Epithelial cell of prostate (primary cell): ENCODE data around the gene NCLN.

Source experiments
- DNase-seq: peaks from one replicate; pipeline ENCODE4 v3.0.0-alpha.2; 2011; ENCODE audit warnings: low read depth, low spot score
- H3K27ac ChIP-seq: fragments of 450-650 bp; 2 replicates; pipeline ENCODE4 v1.5.1; 2017; ENCODE audit warnings: mild to moderate bottlenecking

NCLN gene

DNA sequence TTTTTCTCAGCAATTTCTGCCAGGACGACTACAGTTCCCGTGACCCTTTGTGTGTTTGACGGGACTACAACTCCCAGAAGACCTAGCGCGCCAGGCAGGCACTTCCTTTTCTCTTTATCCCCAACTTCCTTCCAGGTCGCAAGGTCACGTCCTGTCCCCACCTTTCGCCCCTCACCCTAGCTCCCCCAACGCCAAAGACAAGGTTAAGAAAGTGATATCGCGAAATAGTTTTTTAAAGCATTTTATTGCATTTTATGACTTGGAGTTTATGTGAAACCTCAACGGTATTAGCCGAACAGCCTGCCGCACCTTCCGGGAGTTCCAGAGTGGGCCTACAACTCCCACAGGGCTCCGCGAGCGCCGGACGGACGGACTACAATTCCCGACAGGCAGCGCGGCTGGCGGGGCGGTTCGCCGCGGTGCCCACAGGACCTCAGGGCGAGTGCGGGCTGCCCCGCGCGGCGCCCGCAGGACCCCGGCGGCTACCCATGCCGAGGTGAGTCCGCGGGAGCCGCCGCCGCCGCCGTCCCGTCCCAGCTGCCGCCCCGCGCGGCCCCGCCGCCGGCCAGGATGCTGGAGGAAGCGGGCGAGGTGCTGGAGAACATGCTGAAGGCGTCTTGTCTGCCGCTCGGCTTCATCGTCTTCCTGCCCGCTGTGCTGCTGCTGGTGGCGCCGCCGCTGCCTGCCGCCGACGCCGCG lies at the start of gene NCLN:
TSS of gene NCLN (plus strand) at position 470 of the 699 bp plus-strand sequence. CDS start at position 571, 101 bp downstream.
- peak within 1 kb of the TSS; percentile 80 for H3K27ac ChIP-seq
- DNase-seq = peak; percentile 73

DNA sequence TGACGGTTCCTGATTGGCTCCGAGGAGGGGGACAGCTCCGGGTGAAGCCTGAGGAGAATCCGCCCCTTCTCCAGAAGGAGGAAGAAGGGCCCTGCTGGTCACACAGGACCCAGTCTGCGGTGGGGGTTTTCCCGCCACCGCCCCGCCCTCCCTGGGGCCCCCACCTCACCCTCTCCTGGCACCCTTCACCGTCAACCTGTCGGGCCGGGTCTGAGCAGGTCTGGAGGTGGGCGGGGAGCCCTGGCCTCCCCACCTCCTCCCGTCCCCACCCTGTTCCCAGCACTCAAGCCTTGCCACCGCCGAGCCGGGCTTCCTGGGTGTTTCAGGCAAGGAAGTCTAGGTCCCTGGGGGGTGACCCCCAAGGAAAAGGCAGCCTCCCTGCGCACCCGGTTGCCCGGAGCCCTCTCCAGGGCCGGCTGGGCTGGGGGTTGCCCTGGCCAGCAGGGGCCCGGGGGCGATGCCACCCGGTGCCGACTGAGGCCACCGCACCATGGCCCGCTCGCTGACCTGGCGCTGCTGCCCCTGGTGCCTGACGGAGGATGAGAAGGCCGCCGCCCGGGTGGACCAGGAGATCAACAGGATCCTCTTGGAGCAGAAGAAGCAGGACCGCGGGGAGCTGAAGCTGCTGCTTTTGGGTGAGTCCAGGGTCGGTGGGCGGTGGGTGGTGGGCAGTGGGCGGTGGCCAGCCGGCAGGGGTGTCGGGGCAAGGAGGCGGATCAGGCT lies 49.6 kb upstream of the NCLN start, which contains the start of gene GNA15:
TSS of gene GNA15 (plus strand) at position 73 of the 723 bp plus-strand sequence. CDS start at position 491, 418 bp downstream.
- peak; percentile 33 for DNase-seq
- H3K27ac ChIP-seq = peak within 1 kb of the TSS; percentile 99

DNA sequence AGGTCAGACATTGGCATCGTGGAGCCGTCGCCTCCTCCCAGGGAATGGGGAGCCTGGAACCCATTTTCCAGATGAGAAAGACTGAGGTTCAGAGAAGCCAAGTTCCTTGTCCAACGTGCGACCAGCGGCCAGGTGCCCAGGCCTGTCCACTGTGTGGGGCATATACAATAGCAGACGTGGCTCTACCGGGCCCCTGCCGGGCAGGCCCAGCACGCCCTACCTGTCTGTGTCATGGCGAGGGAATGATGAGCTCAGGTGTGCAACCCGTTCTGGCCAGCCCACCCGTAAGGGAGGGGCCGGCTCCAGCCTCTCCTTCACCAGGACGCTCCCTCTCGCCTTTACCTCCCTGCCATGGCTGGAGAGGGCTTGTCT lies 49.1 kb upstream of the NCLN start:
- peak overlapping the region; percentile 99 for H3K27ac ChIP-seq
- peak; percentile 56 for DNase-seq

DNA sequence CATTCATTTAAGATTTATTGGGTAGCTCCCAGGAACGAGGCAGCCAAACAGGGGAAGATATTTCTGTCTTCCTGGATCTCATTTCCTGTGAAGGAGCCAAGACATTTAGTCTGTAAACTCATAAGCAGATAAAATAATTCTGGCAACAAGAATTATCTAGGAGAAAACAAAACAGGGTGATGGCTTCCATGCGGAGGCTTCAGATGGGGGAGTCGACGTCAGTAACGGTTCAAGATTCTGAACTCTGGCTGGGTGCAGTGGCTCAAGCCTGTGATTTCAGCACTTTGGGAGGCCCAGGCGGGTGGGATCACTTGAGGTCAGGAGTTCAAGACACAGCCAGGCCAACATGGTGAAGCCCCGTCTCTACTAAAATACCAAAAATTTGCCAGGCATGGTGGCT lies 48.6 kb upstream of the NCLN start:
- H3K27ac ChIP-seq = peak overlapping the region; percentile 99
- DNase-seq = no peak

DNA sequence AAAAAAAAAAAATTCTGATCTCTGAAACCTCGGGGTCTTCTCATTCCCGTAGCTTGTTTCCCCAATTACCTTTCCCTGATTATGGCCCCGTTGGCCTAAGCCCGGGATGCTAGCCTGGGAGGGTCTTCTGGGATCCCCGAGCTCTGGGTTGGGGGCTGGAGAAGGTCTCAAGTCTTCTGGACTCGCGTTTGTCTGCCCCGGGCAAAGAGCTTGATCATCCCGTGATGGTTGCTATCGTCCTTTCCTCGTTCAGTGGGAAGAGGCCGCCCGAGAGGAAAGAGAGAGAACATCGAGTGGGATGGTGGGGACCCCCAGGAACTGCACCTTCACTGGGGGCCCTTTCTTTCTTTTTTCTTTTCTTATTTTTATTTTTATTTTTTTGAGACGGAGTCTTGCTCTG lies 47.5 kb upstream of the NCLN start:
- H3K27ac ChIP-seq = peak overlapping the region; percentile 99
- DNase-seq = no peak

GRCh38 chr19:3140667-3141038 lies 45.1 kb upstream of the NCLN start:
- no peak for DNase-seq
- H3K27ac ChIP-seq = peak overlapping the region; percentile 99

- DNase-seq = no peak
- peak overlapping the region; percentile 99 for H3K27ac ChIP-seq
Observed at GRCh38 chr19:3142292-3142670, 43.4 kb upstream of the NCLN start.

DNA sequence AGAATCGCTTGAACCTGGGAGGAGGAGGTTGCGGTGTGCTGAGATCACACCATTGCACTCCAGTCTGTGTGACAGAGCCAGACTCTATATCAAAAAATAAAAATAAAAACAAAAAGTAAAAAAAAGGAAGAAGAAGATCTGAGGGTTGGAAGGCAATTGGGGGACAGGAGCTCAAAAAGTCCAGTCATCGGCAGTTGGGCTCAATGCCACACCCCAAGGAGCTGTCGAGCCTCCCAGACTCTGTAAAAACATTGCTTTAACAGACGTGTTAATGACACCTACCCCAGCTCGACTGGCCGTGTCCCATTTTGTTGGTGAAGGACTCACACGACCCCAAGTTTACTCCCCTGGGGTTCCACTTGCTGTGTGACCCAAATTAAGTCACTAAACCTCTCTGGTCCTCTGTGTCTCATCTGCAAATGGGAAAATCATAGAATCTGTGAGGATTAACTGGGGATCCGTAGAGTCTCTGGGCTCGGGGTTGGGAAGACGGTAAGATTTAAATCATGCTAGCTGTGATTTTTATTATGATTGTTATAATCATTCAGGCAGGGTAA lies 42.9 kb upstream of the NCLN start:
- H3K27ac ChIP-seq = peak overlapping the region; percentile 99
- DNase-seq = no peak

DNA sequence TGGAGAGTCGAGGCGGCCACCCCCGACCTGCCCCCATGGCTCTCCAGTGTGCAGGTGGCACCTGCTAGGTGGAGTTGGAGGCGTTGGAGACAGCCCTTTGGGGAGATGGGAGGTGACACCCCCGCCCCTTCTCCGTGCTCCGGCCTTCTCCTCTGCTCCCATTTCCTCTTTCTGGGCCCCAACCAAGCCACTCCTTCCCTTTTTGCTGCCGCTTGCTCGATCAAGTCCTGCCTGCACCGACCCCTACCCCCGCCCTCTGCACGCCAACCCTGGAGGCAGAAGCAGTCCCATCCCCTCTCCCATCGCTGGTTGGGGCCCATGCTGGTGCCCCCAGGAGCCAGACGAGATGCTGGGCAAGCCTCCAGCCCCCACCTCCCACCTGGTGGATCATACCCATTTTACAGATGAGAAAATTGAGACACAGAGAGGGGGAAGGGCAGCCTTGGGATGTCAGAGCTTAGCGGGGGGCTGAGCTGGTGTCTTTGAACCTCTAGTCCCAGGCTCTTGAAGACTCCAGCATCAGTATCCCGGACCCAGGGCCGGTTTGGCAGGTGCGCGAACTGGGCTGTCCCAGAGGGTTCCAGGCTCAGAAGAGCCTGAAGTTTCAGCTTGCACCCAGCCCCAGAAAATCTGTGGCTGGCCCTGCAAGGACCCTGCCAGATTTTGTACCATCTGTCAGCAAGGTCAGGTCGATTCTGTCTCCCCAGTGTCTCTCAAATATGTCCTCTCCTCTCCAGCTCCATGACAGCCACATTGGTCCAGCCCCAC lies 39.6 kb upstream of the NCLN start:
- no peak for DNase-seq
- H3K27ac ChIP-seq = no peak overlapping the region

DNA sequence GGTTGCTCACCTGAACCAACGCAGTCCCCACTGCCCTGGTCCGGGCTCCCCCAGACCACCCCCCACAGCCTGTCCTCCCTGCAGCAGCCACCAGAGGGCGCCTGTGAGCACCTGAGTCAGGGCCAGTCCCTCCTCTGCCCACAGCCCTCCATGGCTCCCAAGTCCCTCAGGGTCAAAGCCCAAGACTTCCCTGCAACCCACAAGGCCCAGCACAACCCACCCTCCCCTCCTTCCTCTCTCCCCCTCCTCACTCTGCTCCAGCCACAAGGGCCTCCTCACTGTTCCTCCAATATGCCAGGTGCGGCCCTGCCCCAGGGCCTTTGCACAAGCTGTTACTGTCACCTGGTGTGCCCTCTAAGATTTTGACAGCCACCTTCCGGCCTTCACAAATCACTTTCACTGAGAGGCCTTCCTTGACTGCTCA lies 39.0 kb upstream of the NCLN start:
- no peak overlapping the region for H3K27ac ChIP-seq
- no peak for DNase-seq

GRCh38 chr19:3148503-3148902 lies 37.2 kb upstream of the NCLN start:
- no peak for DNase-seq
- no peak overlapping the region for H3K27ac ChIP-seq

DNA sequence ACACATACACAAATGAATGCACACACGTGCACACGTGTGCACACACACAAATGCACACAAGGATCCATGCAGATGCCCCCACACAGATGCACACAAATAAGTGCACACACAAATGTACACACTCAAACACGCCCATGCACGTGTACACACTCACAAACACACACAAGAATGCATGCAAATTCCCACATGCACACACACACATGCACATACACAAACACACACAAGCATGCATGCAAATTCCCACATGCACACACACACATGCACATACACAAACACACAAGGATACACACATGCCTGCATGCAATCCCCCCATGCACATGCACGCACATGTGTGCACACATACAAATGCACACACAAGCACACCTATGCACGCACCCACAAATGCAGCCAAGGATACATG lies 36.6 kb upstream of the NCLN start:
- no peak overlapping the region for H3K27ac ChIP-seq
- DNase-seq = no peak

GRCh38 chr19:3149526-3150505 lies 35.9 kb upstream of the NCLN start:
- H3K27ac ChIP-seq = no peak overlapping the region
- DNase-seq = no peak

GRCh38 chr19:3150739-3151329 lies 34.9 kb upstream of the NCLN start:
- peak overlapping the region; percentile 95 for H3K27ac ChIP-seq
- no peak for DNase-seq

DNA sequence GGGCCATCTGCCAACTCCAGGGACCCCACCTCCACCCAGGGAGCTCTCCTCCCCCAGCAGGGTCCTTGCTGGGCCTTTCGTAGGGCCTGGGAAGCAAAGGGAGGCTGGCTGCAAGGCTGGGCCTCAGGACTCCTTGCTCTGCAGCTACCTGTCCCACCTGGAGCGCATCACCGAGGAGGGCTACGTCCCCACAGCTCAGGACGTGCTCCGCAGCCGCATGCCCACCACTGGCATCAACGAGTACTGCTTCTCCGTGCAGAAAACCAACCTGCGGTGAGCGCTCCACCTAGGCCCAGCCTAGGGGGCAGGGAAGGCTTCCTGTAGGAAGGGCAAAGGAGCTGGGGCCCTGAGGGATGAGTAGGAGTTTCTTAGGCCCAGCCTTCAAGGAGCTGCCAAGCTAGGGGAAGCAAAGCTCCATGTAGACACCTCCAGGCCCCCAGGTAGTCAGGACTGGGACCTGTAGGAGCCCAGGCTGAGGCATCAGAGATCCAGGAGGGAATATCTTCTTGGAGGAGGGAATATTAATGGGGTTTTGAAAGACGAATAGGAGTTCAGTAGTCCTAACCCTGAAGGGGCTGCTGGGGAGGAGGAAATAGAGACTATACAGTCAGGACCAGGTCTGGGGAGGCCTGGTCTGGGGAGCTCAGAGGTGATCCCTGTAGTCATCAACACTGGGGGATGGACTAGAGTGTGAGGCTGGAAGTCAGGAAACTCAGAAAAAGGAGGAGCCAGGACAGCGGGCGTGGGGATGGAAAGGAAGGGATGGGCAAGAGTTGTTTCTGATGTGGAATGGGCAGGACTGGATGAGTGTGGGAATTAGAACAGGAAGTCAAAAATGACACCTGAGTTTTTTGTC lies 33.9 kb upstream of the NCLN start:
- no peak for DNase-seq
- H3K27ac ChIP-seq = peak overlapping the region; percentile 95

GRCh38 chr19:3152419-3152780 lies 33.3 kb upstream of the NCLN start:
- H3K27ac ChIP-seq = peak overlapping the region; percentile 95
- no peak for DNase-seq

DNA sequence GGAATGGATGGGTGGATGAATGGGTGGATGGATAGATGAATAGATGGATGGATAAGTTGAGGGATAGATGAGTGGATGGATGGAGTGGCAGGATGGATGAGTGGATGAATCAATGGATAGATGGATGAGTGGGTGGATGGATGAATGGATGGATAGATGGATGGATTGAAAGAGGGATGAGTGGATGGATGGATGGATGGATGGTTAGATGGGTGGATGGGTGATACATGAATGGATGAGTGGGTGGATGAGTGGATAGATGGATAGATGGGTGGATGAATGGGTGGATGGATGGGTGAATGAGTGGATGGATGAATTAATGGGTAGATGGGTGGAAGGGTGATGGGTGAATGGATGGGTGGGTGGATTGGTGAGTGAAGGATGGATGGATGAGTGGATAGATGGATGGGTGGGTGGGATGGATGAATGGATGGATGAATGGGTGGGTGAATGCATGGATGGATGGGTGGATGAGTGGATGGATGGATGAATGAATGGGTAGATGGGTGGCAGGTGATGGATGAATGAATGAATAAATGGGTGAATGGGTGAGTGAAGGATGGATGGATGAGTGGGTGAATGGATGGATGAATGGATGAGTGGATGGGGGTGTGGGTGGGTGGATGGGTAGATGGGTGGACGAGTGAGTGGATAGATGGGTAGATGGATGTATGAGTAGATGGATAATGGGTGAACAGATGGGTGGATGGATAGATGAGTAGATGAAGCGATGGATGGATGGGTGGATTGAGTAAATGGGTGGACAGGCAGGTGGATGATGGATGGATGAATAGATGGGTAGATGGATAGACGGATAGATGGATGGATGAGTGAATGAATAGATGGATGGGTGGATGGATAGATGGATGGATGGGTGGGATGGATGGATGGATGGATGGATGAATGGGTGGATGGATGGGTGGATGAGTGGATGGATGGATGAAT lies 32.2 kb upstream of the NCLN start:
- DNase-seq = no peak
- H3K27ac ChIP-seq = peak overlapping the region; percentile 95
